H1 (cell line): ENCODE data around the gene DEFB110. TPM values are rescaled to one million over a fixed set of nuclear protein-coding genes. Genes with fewer than 3 reads are reported as not detected.
A peak's percentile ranks its signal among the peaks of the same experiment; 100 is the strongest.

ENCODE experiments used
- CTCF ChIA-PET: fragments of 300-600 bp; sonication (Branson Sonifier 250); formaldehyde crosslinking; loops from one replicate; lab custom pipeline; 2021; ENCODE audit not compliant: partially characterized antibody; lab: Charles Lee
- POLR2A ChIA-PET: fragments of 300-600 bp; sonication (Branson Sonifier 250); formaldehyde crosslinking; loops from one replicate; lab custom pipeline; 2021; ENCODE audit warnings: inconsistent platforms; ENCODE audit not compliant: partially characterized antibody; lab: Charles Lee
- DNase-seq, 2 experiments: peaks; one replicate each; pipeline versions ENCODE4 v3.0.0 to v3.0.0-alpha.2; 2010 to 2022; ENCODE audit warnings: low spot score in 2 of 2, low read depth in 1 of 2, mixed read lengths in 1 of 2
- FAIRE-seq: peaks from 2 replicates; lab custom pipeline; 2011; peaks lifted over from hg19 to GRCh38; lab: Jason Lieb, UNC
- H2AFZ ChIP-seq: 2 replicates; pipeline ENCODE4 v1.8.1; 2012; ENCODE audit warnings: low read length, inconsistent platforms
- H2AK5ac ChIP-seq: 2 replicates; pipeline ENCODE4 v1.6.1; 2013; ENCODE audit warnings: low read depth, low read length
- H2BK120ac ChIP-seq: replicated peaks from 2 replicates; pipeline ENCODE3; 2013; ENCODE audit warnings: low read depth, low read length, inconsistent platforms
- H2BK12ac ChIP-seq: 2 replicates; pipeline ENCODE4 v1.6.1; 2013; ENCODE audit warnings: low read depth, low read length
- H2BK15ac ChIP-seq: 2 replicates; pipeline ENCODE4 v1.6.1; 2013; ENCODE audit warnings: low read length
- H2BK20ac ChIP-seq: 2 replicates; pipeline ENCODE4 v1.6.1; 2013; ENCODE audit warnings: low read length
- H2BK5ac ChIP-seq: 2 replicates; pipeline ENCODE4 v1.6.1; 2013; ENCODE audit warnings: low read depth, low read length
- H3K14ac ChIP-seq: 2 replicates; pipeline ENCODE4 v1.6.1; 2013; ENCODE audit warnings: inconsistent platforms; ENCODE audit not compliant: insufficient read length
- H3K18ac ChIP-seq: 2 replicates; pipeline ENCODE4 v1.6.1; 2013; ENCODE audit warnings: low read length; ENCODE audit errors: extremely low read depth
- H3K23ac ChIP-seq: 2 replicates; pipeline ENCODE4 v1.6.1; 2013; ENCODE audit warnings: inconsistent platforms; ENCODE audit not compliant: insufficient read length
- H3K23me2 ChIP-seq: 2 replicates; pipeline ENCODE4 v1.6.1; 2013; ENCODE audit warnings: low read depth, low read length
- H3K27ac ChIP-seq: 2 replicates; pipeline ENCODE4 v1.6.1; 2011; ENCODE audit warnings: low read depth, low read length, inconsistent platforms
- H3K27me3 ChIP-seq, 4 experiments: replicated peaks in 1 of 4; 1 replicate in 1 of 4; 2 replicates in 3 of 4; pipeline versions ENCODE4 v1.6.1 to v1.8.1; 2011 to 2013; ENCODE audit warnings: low read length in 3 of 4, mild to moderate bottlenecking in 3 of 4, inconsistent platforms in 2 of 4, mixed read lengths in 2 of 4, moderate library complexity in 1 of 4; ENCODE audit not compliant: control insufficient read depth in 3 of 4, insufficient read depth in 3 of 4; ENCODE audit errors: extremely low read depth in 1 of 4
- H3K36me3 ChIP-seq, 4 experiments: 2 replicates each; pipeline versions ENCODE4 v1.6.1 to v1.8.1; 2011 to 2013; ENCODE audit warnings: mild to moderate bottlenecking in 4 of 4, low read length in 3 of 4, moderate library complexity in 2 of 4, control low read depth in 1 of 4, inconsistent platforms in 1 of 4; ENCODE audit not compliant: insufficient read depth in 4 of 4, control insufficient read depth in 2 of 4
- H3K4ac ChIP-seq: replicated peaks from 2 replicates; pipeline ENCODE3; 2013; ENCODE audit warnings: low read length, low read depth, mixed read lengths, inconsistent platforms; ENCODE audit not compliant: insufficient read length
- H3K4me1 ChIP-seq, 4 experiments: replicated peaks in 1 of 4; 1 replicate in 1 of 4; 2 replicates in 3 of 4; pipeline versions ENCODE4 v1.6.1 to v1.8.1; 2011 to 2013; ENCODE audit warnings: low read length in 3 of 4, inconsistent platforms in 2 of 4, mixed read lengths in 1 of 4; ENCODE audit not compliant: insufficient read depth in 4 of 4, control insufficient read depth in 3 of 4
- H3K4me2 ChIP-seq, 2 experiments: 2 replicates each; pipeline versions ENCODE4 v1.6.1 to v1.8.1; 2011 to 2013; ENCODE audit warnings: low read depth in 2 of 2, low read length in 2 of 2, control low read depth in 1 of 2, inconsistent platforms in 1 of 2, mild to moderate bottlenecking in 1 of 2; ENCODE audit not compliant: insufficient read depth in 1 of 2
- H3K4me3 ChIP-seq, 4 experiments: fragments of 200-600, 300-600 bp in 1 of 4; sonication (generic), shearing (Covaris generic), sonication (Bioruptor Twin) in 1 of 4; 2 replicates each; pipeline versions ENCODE4 v1.5.1 to v1.8.1; 2011 to 2016; ENCODE audit warnings: low read length in 4 of 4, low read depth in 3 of 4, control low read depth in 2 of 4, inconsistent platforms in 2 of 4, mild to moderate bottlenecking in 2 of 4, mixed read lengths in 1 of 4, moderate library complexity in 1 of 4; ENCODE audit not compliant: insufficient read depth in 2 of 4; ENCODE audit errors: extremely low read depth in 1 of 4
- H3K56ac ChIP-seq: replicated peaks from 2 replicates; pipeline ENCODE3; 2013; ENCODE audit warnings: low read depth, mild to moderate bottlenecking, mixed read lengths, low read length, inconsistent platforms; ENCODE audit not compliant: insufficient read length
- H3K79me1 ChIP-seq: 2 replicates; pipeline ENCODE4 v1.6.1; 2013; ENCODE audit warnings: low read depth, low read length, control low read depth
- H3K79me2 ChIP-seq, 2 experiments: 2 replicates each; pipeline versions ENCODE4 v1.6.1 to v1.8.1; 2012 to 2013; ENCODE audit warnings: low read length in 2 of 2, mild to moderate bottlenecking in 2 of 2, inconsistent platforms in 1 of 2; ENCODE audit not compliant: insufficient read depth in 2 of 2, control insufficient read depth in 1 of 2
- H3K9ac ChIP-seq, 4 experiments: replicated peaks in 1 of 4; 1 replicate in 1 of 4; 2 replicates in 3 of 4; pipeline versions ENCODE4 v1.6.1 to v1.8.1; 2011 to 2013; ENCODE audit warnings: low read depth in 3 of 4, low read length in 3 of 4, control low read depth in 2 of 4, mild to moderate bottlenecking in 2 of 4, moderate library complexity in 2 of 4, inconsistent platforms in 1 of 4; ENCODE audit errors: extremely low read depth in 1 of 4
- H3K9me3 ChIP-seq, 2 experiments: 2 replicates each; pipeline versions ENCODE4 v1.6.1 to v1.8.1; 2012 to 2013; ENCODE audit warnings: mild to moderate bottlenecking in 2 of 2, moderate library complexity in 2 of 2, control low read depth in 1 of 2, inconsistent platforms in 1 of 2, low read depth in 1 of 2, low read length in 1 of 2, mixed read lengths in 1 of 2; ENCODE audit not compliant: insufficient read depth in 2 of 2
- H4K20me1 ChIP-seq, 2 experiments: replicated peaks in 1 of 2; 2 replicates each; pipeline versions ENCODE3 to v1.8.1; 2011 to 2013; ENCODE audit warnings: inconsistent platforms in 2 of 2, low read length in 2 of 2, mild to moderate bottlenecking in 1 of 2; ENCODE audit not compliant: insufficient read depth in 2 of 2, control insufficient read depth in 1 of 2
- H4K5ac ChIP-seq: 2 replicates; pipeline ENCODE4 v1.6.1; 2013; ENCODE audit warnings: low read length, low read depth, mixed read lengths, inconsistent platforms; ENCODE audit not compliant: insufficient read length
- H4K8ac ChIP-seq: 2 replicates; pipeline ENCODE4 v1.8.0; 2013; ENCODE audit warnings: mild to moderate bottlenecking, moderate library complexity, low read length, inconsistent platforms; ENCODE audit not compliant: insufficient read depth; ENCODE audit errors: extremely low read depth
- H4K91ac ChIP-seq: replicated peaks from 2 replicates; pipeline ENCODE3; 2013; ENCODE audit warnings: low read length, mixed read lengths, inconsistent platforms; ENCODE audit not compliant: insufficient read length
- RXRA ChIP-seq: IDR thresholded peaks from 2 replicates; pipeline ENCODE4 v1.6.1; 2011; ENCODE audit warnings: low read depth, mild to moderate bottlenecking, low read length, moderate library complexity; ENCODE audit not compliant: insufficient read depth
- TCF12 ChIP-seq: IDR thresholded peaks from 2 replicates; pipeline ENCODE4 v1.6.1; 2011; ENCODE audit warnings: low read depth, mild to moderate bottlenecking, low read length
- WGBS, 2 experiments: shearing (Covaris generic) in 1 of 2; methylation state at CpG; one replicate each; pipeline versions ENCODE4 v1.1.6 to v1.1.7; 2013 to 2015; ENCODE audit warnings: low lambda C conversion rate in 2 of 2, mixed read lengths in 2 of 2, inconsistent platforms in 1 of 2, low coverage in 1 of 2, missing lambda C conversion rate in 1 of 2; ENCODE audit not compliant: insufficient replicate concordance in 2 of 2, insufficient coverage in 1 of 2, insufficient read length in 1 of 2; ENCODE audit errors: extremely low coverage in 1 of 2, missing lambda C conversion rate in 1 of 2; 5-methylcytosine and 5-hydroxymethylcytosine counted together
- polyA plus RNA-seq, 7 experiments: library from polyadenylated mRNA; depleted of rRNA in 3 of 7; stranded (reverse) in 5 of 7; unstranded in 2 of 7; fragments of >200 nt in 5 of 7; fragments of 200-250 nt in 2 of 7; gene quantifications; 1 replicate in 5 of 7; 2 replicates in 1 of 7; 4 replicates in 1 of 7; pipeline versions ENCODE4 v1.2.1 to v1.2.3, GENCODE V29; 2011 to 2013; ENCODE audit warnings: missing spikeins in 2 of 7, mixed read lengths in 2 of 7
- total RNA-seq: library from RNA; stranded (reverse); fragmentation: NEBNext Ultra II Directional; extraction: Animal tissue kit (Norgen Biotek cat#: 25700); gene quantifications from 2 replicates; pipeline ENCODE4 v1.2.1, GENCODE V29; 2021

Gene DEFB110
- total and polyA plus RNA-seq, 2 of the 8 experiments (the other 6 are each of a cell fraction or from before 2014, with no cell fraction given): not detected

GRCh38 chr6:50030350-50030749 is 8.6 kb upstream of the DEFB110 start:
- Histone ChIP-seq H4K5ac (peak overlapping the region; percentile 3), H2AFZ (peak overlapping the region; percentile 100), H3K36me3 (no peaks in the 10 kb centered on the region), H3K18ac (peak overlapping the region; percentile 95; the same call in 1 of the 2 replicates), H3K9me3 (no peaks in the 10 kb centered on the region), H3K27ac (no peak overlapping the region), H3K4me1 (no peaks in the 10 kb centered on the region; a peak in 1 of 7 replicates), H4K20me1 (no peaks in the 10 kb centered on the region), H3K23ac (no peak overlapping the region), H3K4ac (no peak overlapping the region), H3K56ac (no peak overlapping the region), H2BK12ac (0 out of 2 replicates have a peak overlapping the region, but pooled peaks have one; percentile 89), H3K4me3 (no peak overlapping the region), H2AK5ac (no peak overlapping the region), H3K79me2 (no peaks in the 10 kb centered on the region), H2BK15ac (0 out of 2 replicates have a peak overlapping the region, but pooled peaks have one; percentile 21), H3K14ac (no peak overlapping the region), H3K27me3 (no peaks in the 10 kb centered on the region)
- FAIRE-seq: no peak
- DNase-seq: no peak
- CTCF ChIA-PET: interaction anchor here (0.6 to 3.0 kb wide), 35 partner anchors 11 to 1821 kb away, joined by 3 to 23 read pairs (median 4); partner anchors contain the start of gene DEFB110
- WGBS, 2 experiments: 88% methylated on average over 14 of the region's 14 CpGs; no CpG with 5 or more reads in 1 of the 2 experiments
- TF ChIP-seq RXRA: no peak
- TF ChIP-seq TCF12: no peak
- TF ChIP-seq, all 59 proteins: peak for 0
- Histone ChIP-seq H3K23me2 (no peaks in the 10 kb centered on the region), H3K9ac (peak overlapping the region in 1 of 4 experiments; percentile 37; a peak in 1 of 7 replicates), H3K4me2 (peak overlapping the region; percentile 11 to 59; a peak in 2 of 4 replicates), H3K79me1 (no peaks in the 10 kb centered on the region), H2BK120ac (no peak overlapping the region), H2BK20ac (no peak overlapping the region), H4K8ac (peak overlapping the region; percentile 37), H4K91ac (peak overlapping the region; percentile 44), H2BK5ac (no peak overlapping the region)
- POLR2A ChIA-PET: interaction anchor here (1.1 to 1.2 kb wide), 2 partner anchors 11 to 22 kb away, joined by 3 to 4 read pairs; no protein-coding TSS in a partner anchor
